ENCODE data around the gene DBX2.

DBX2 gene

DNA sequence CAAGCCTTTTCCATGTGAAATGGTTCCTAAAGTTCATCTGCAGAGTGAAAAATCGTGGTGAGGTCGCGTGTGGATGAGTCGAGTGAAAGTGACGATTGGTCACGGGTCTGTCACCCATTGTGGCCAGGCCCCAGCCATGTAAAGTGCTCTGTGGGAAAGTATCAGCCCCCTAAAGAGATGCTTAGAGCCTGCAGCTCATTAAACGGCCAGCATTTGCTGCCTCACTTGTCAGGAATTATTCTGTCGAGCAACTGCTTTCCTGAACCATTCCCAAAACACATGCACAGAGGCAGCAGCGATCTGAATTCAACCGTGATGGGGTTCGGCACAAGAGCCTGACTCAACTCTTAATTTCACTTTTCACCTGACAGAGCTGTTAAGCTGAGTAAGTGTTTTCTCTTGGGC lies 16.0 kb downstream of the DBX2 start:
- Histone ChIP-seq H3K36me3 (no peaks in the 10 kb centered on the region), H3K27ac (no peak overlapping the region), H3K4me1 (ENCODE audit: control insufficient read depth in 1 of 2, insufficient read depth in 1 of 2, low read depth in 1 of 2, low read length in 1 of 2) (no peaks in the 10 kb centered on the region), H3K4me3 (ENCODE audit: low read depth in 1 of 2, low read length in 1 of 2) (no peak overlapping the region), H3K9me3 (no peaks in the 10 kb centered on the region), H3K27me3 (no peaks in the 10 kb centered on the region)
- TF ChIP-seq CTCF (IDR thresholded peaks at IDR 0.05), result no peak

DNA sequence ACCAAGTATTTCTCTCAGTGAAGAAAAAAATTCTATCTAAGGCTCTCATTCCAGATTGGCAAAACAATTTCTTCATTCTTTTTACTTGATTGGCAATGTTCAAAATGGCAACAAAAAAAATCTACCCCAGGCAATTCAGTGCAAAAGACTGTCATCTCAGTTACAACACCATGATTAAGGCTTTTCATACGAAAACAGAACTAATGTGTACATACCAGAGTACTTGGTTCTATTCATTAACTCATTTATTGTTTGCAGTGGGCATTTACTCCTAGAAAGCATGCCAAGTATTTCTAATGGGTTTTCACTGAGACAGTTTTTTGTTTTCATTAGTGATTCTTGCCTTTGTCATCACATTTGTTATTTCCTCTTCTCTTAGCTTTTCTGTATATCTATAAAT lies 33.0 kb downstream of the DBX2 start:
- Histone ChIP-seq H3K27ac (no peak overlapping the region), H3K36me3 (no peaks in the 10 kb centered on the region)
- no peak for TF ChIP-seq CTCF (IDR thresholded peaks at IDR 0.05)

DNA sequence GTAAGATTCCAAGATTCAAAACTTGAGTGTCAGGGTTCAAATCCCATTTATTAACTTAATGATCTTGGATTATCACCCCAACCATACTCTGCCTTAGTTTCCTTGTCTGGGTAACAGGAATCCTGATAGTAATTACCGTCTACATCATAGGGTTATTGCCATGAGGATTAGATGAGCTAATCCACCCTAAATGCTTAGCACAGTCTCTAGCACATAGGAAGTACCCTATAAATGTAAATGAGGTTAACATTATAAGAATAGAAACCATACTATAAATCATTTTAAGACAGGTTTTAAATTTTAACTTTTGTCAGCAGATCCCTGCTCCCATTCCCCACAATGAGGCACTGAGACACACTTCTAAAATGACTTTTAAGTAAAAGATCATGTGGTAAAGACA lies 36.5 kb downstream of the DBX2 start:
- TF ChIP-seq CTCF (IDR thresholded peaks at IDR 0.05), result no peak
- H3K36me3 ChIP-seq, result no peaks in the 10 kb centered on the region
- no peaks in the 10 kb centered on the region for H3K9me3 ChIP-seq
- H3K27me3 ChIP-seq, result no peaks in the 10 kb centered on the region
- no peak overlapping the region for H3K4me3 ChIP-seq (ENCODE audit: low read depth in 1 of 2, low read length in 1 of 2)
- H3K4me1 ChIP-seq (ENCODE audit: control insufficient read depth in 1 of 2, insufficient read depth in 1 of 2, low read depth in 1 of 2, low read length in 1 of 2), result no peaks in the 10 kb centered on the region
- no peak overlapping the region for H3K27ac ChIP-seq

More for the DNA sequence above, 33.0 kb downstream of the DBX2 start:
- no peaks in the 10 kb centered on the region for H3K9me3 ChIP-seq
- no peaks in the 10 kb centered on the region for H3K27me3 ChIP-seq
- no peak overlapping the region for H3K4me3 ChIP-seq (ENCODE audit: low read depth in 1 of 2, low read length in 1 of 2)
- no peaks in the 10 kb centered on the region for H3K4me1 ChIP-seq (ENCODE audit: control insufficient read depth in 1 of 2, insufficient read depth in 1 of 2, low read depth in 1 of 2, low read length in 1 of 2)

- Histone ChIP-seq H3K4me3 (ENCODE audit: low read depth in 1 of 2, low read length in 1 of 2) (no peak overlapping the region), H3K36me3 (no peaks in the 10 kb centered on the region), H3K4me1 (ENCODE audit: control insufficient read depth in 1 of 2, insufficient read depth in 1 of 2, low read depth in 1 of 2, low read length in 1 of 2) (no peaks in the 10 kb centered on the region), H3K27ac (no peak overlapping the region), H3K27me3 (no peaks in the 10 kb centered on the region), H3K9me3 (no peaks in the 10 kb centered on the region)
- no peak for TF ChIP-seq CTCF (IDR thresholded peaks at IDR 0.05)
These were observed 38.1 kb downstream of the DBX2 start for GRCh38 chr12:45012749-45013148.

DNA sequence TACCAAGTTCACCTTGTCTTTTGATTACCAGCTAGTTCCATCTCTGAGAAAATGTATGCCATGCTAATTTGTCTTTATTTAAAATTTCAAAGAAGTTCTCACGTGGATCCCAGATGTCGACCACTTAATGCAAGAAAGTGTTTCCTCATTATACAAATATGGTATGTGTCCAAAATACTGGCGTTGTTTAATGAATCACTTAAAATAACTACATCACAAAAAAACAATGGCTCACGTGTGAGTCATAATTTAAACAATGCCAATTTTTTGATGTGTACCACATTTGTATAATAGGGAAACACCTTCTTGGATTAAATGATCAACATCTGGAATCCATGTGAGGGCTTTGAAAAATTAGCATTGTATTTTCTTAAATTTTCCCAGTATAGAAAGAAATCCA lies 40.8 kb downstream of the DBX2 start:
- no peaks in the 10 kb centered on the region for H3K9me3 ChIP-seq
- H3K36me3 ChIP-seq, result no peaks in the 10 kb centered on the region
- H3K4me1 ChIP-seq (ENCODE audit: control insufficient read depth in 1 of 2, insufficient read depth in 1 of 2, low read depth in 1 of 2, low read length in 1 of 2), result no peaks in the 10 kb centered on the region
- H3K27ac ChIP-seq, result no peak overlapping the region
- H3K27me3 ChIP-seq, result no peaks in the 10 kb centered on the region
- TF ChIP-seq CTCF (IDR thresholded peaks at IDR 0.05), result no peak
- H3K4me3 ChIP-seq (ENCODE audit: low read depth in 1 of 2, low read length in 1 of 2), result no peak overlapping the region

DNA sequence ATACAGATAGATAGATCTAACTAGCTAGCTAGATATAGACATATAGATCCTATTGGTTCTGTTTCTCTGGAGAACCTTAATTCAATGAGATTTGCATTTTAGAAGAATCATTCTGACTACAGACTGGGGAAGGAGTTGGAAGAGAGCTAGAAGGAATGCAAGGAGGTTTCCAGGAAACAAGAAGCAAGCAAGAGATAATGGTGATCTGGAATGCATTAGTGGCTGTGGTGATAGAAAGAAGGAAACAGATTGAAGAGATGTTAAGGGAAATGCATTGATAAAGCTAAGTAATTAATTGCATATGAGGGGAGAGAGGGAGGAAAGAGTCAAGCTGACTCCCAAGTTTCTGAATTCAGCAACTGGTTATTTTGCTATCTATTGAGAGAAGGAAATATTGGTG lies 42.7 kb downstream of the DBX2 start:
- H3K36me3 ChIP-seq, result no peaks in the 10 kb centered on the region
- no peak for TF ChIP-seq CTCF (IDR thresholded peaks at IDR 0.05)
- no peak overlapping the region for H3K4me3 ChIP-seq (ENCODE audit: low read depth in 1 of 2, low read length in 1 of 2)
- no peak overlapping the region for H3K27ac ChIP-seq
- no peaks in the 10 kb centered on the region for H3K9me3 ChIP-seq
- no peaks in the 10 kb centered on the region for H3K27me3 ChIP-seq
- no peaks in the 10 kb centered on the region for H3K4me1 ChIP-seq (ENCODE audit: control insufficient read depth in 1 of 2, insufficient read depth in 1 of 2, low read depth in 1 of 2, low read length in 1 of 2)
